ENCODE results near the gene ENOX1. TPM values are rescaled to one million over a fixed set of nuclear protein-coding genes. Genes with fewer than 3 reads are reported as not detected.

Gene ENOX1
- total and polyA plus RNA-seq, 3 donors from 2014 or later, result 11.0 to 14.2 (median 11.5) TPM

DNA sequence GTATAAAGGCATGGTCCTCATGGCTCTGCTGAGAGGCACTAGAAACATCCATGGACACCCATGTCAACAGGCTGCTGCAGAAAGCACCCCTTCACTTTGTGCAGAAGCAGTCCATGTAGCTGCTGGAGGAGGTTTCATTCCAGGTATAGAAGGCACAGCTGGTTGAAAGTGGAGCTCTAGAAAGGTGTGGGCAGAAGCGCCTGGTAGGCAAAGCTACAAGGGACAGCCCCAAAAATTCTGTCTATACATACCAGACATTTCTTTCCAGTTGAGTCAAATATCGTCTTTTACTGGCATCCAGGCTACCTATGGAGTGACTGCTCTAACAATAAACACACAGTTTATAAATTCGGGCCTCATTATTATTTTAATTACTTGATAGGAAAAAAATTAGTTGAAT, 129.3 kb downstream of the ENOX1 start:
- 91 to 95% methylated on average over 3 of the region's 3 CpGs for WGBS, 2 donors
- no peaks in the 10 kb centered on the region for H3K4me1 ChIP-seq
- DNase-seq, result no peak
- H3K4me3 ChIP-seq, result no peak overlapping the region
- intact Hi-C loops (cut with DNase I; ENCODE audit: low total_unique reads), result no loop called here
- no peak for TF ChIP-seq POLR2A (IDR thresholded peaks at IDR 0.05)
- no peaks in the 10 kb centered on the region for H3K36me3 ChIP-seq (ENCODE audit: low read depth, missing control alignments)
- no peaks in the 10 kb centered on the region for H3K27me3 ChIP-seq
- no peak overlapping the region for H3K27ac ChIP-seq
- H3K9me3 ChIP-seq, result no peaks in the 10 kb centered on the region

DNA sequence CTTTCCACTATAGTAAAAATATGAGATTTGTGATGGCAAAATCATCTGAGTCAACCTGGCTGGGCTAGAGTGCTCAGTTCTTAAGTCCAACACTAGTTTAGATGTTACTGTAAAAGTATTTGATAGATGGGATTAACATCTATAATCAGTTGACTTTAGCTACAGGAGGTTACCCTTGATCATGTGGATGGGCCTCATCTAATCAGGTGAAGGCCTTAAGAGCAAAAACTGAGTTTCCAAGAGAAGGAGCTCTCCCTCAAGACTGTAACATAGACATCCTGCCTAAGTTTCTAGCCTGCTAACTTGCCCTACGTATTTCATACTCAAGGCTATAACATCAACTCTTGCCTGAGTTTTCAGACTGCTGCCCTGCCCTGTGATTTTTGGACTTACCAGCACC, 132.8 kb downstream of the ENOX1 start:
- Histone ChIP-seq H3K27me3 (no peaks in the 10 kb centered on the region), H3K4me1 (no peaks in the 10 kb centered on the region), H3K9me3 (no peaks in the 10 kb centered on the region), H3K4me3 (no peak overlapping the region), H3K36me3 (ENCODE audit: low read depth, missing control alignments) (no peaks in the 10 kb centered on the region), H3K27ac (no peak overlapping the region)
- WGBS, 2 donors, result 94 to 97% methylated on average over 1 of the region's 1 CpG
- no peak for DNase-seq
- intact Hi-C loops (cut with DNase I; ENCODE audit: low total_unique reads), result no loop called here
- no peak for TF ChIP-seq POLR2A (IDR thresholded peaks at IDR 0.05)

DNA sequence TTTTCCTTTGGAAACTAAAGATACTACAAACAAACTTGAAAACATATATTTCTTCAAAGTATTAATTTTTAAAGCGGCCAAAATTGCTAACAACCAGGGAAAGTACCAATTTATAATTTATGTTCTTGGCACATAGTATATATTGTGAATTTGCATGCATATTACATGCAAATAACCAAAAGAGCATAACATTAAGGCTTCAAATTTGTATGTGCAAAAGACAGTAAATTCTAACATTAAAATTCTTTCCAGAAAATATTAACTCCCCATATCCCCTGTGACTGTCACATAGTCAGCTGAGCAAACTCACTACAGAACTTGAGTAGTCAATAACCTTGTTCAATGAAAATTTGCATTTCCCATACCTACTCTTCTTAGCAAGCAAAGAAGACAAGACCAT, 133.4 kb downstream of the ENOX1 start:
- no peaks in the 10 kb centered on the region for H3K36me3 ChIP-seq (ENCODE audit: low read depth, missing control alignments)
- no peak overlapping the region for H3K27ac ChIP-seq
- no peaks in the 10 kb centered on the region for H3K9me3 ChIP-seq
- H3K4me1 ChIP-seq, result no peaks in the 10 kb centered on the region
- no peak for TF ChIP-seq POLR2A (IDR thresholded peaks at IDR 0.05)
- TF ChIP-seq, protein P1, sequence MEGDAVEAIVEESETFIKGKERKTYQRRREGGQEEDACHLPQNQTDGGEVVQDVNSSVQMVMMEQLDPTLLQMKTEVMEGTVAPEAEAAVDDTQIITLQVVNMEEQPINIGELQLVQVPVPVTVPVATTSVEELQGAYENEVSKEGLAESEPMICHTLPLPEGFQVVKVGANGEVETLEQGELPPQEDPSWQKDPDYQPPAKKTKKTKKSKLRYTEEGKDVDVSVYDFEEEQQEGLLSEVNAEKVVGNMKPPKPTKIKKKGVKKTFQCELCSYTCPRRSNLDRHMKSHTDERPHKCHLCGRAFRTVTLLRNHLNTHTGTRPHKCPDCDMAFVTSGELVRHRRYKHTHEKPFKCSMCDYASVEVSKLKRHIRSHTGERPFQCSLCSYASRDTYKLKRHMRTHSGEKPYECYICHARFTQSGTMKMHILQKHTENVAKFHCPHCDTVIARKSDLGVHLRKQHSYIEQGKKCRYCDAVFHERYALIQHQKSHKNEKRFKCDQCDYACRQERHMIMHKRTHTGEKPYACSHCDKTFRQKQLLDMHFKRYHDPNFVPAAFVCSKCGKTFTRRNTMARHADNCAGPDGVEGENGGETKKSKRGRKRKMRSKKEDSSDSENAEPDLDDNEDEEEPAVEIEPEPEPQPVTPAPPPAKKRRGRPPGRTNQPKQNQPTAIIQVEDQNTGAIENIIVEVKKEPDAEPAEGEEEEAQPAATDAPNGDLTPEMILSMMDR (IDR thresholded peaks at IDR 0.05), result no peak
- no peaks in the 10 kb centered on the region for H3K27me3 ChIP-seq
- intact Hi-C loops (cut with DNase I; ENCODE audit: low total_unique reads), result no loop called here
- no peak overlapping the region for H3K4me3 ChIP-seq
- no peak for DNase-seq
- WGBS, 2 donors, result 88 to 94% methylated on average over 1 of the region's 1 CpG

DNA sequence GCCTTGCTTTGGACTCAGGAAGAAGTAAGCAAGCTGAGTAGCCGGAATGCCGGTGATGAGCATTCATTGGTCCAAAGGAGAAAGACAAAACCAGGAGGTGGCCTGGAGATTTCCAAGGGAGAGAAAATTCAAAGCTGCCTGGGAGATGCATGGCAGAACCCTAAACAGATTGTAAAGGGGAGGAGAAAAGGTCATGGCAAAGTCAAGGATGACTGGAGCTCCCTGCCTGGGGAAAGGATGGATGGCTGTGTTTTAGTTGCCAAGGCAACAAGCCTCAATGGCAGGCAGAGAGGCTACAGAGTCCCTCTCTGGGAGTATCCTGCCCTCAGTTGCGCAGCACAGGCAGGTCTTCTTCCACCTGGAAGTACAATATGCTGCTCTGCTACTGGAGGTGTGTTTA, 134.0 kb downstream of the ENOX1 start:
- Histone ChIP-seq H3K27ac (no peak overlapping the region), H3K4me3 (no peak overlapping the region), H3K27me3 (no peaks in the 10 kb centered on the region), H3K9me3 (no peaks in the 10 kb centered on the region), H3K36me3 (ENCODE audit: low read depth, missing control alignments) (no peaks in the 10 kb centered on the region), H3K4me1 (no peaks in the 10 kb centered on the region)
- 95 to 97% methylated on average over 3 of the region's 3 CpGs for WGBS, 2 donors
- DNase-seq, result no peak
- intact Hi-C loops (cut with DNase I; ENCODE audit: low total_unique reads), result no loop called here
- TF ChIP-seq, protein P1 (IDR thresholded peaks at IDR 0.05), result no peak
- TF ChIP-seq POLR2A (IDR thresholded peaks at IDR 0.05), result no peak

DNA sequence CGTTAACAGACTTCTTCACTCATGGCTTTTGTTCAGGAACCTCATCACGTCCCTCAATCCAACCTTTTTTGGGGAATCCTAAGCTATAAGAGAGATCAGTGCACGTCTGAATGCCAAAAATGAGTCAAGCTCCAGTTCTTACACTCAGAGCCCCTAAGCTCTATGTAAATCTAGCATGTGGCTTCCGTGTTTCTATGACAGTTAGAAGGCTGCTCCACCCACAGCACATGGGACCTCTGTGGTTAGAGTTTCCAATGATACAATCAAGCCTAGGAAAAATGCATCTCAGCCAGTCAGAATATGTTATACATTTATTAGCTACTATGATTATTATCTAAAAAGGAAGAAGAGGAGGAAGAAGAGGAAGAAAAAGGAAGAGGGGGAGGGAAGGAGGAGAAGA, 135.9 kb downstream of the ENOX1 start:
- H3K36me3 ChIP-seq (ENCODE audit: low read depth, missing control alignments), result no peaks in the 10 kb centered on the region
- TF ChIP-seq POLR2A (IDR thresholded peaks at IDR 0.05), result no peak
- TF ChIP-seq, protein P1 (IDR thresholded peaks at IDR 0.05), result no peak
- no peaks in the 10 kb centered on the region for H3K9me3 ChIP-seq
- H3K27ac ChIP-seq, result no peak overlapping the region
- WGBS, 2 donors, result 76 to 96% methylated on average over 4 of the region's 4 CpGs
- DNase-seq, result no peak
- intact Hi-C loops (cut with DNase I; ENCODE audit: low total_unique reads), result no loop called here
- H3K4me3 ChIP-seq, result no peak overlapping the region
- H3K27me3 ChIP-seq, result no peaks in the 10 kb centered on the region
- no peaks in the 10 kb centered on the region for H3K4me1 ChIP-seq

DNA sequence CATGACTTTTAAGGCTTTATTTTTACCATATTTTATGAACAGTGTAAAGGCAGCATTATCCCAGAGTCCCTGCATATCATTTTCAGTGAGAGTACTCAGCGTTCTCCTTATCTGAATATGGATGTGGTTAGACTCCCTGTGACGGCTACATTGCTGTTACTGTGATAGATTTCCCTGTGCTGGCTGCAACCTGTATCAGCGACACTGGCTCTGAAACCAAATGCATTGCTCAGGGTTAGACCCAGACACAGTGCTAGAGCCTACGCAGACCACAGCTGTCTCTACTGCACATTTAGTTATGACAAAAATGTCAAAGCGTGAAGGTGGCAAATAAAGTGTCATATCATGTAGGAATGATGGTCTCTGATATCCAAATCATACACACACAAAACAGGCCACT, 138.0 kb downstream of the ENOX1 start:
- intact Hi-C loops (cut with DNase I; ENCODE audit: low total_unique reads), result no loop called here
- no peaks in the 10 kb centered on the region for H3K4me1 ChIP-seq
- H3K27ac ChIP-seq, result no peak overlapping the region
- no peaks in the 10 kb centered on the region for H3K9me3 ChIP-seq
- WGBS, 2 donors, result 39 to 56% methylated on average over 5 of the region's 5 CpGs
- no peak overlapping the region for H3K4me3 ChIP-seq
- TF ChIP-seq, protein P1 (IDR thresholded peaks at IDR 0.05), result no peak
- TF ChIP-seq POLR2A (IDR thresholded peaks at IDR 0.05), result no peak
- no peaks in the 10 kb centered on the region for H3K27me3 ChIP-seq
- no peak for DNase-seq
- H3K36me3 ChIP-seq (ENCODE audit: low read depth, missing control alignments), result no peaks in the 10 kb centered on the region

Measured in testis (tissue), 3 donors.